GM21526 (cell line): ENCODE results near the gene SCAPER.

Experiments used
- ATAC-seq: cut with Tn5 transposase; IDR thresholded peaks from one replicate; pipeline ENCODE4 v1.9.1; 2021; ENCODE audit warnings: moderate library complexity; ENCODE audit not compliant: unreplicated experiment, low FRiP score

The SCAPER gene, protein sequence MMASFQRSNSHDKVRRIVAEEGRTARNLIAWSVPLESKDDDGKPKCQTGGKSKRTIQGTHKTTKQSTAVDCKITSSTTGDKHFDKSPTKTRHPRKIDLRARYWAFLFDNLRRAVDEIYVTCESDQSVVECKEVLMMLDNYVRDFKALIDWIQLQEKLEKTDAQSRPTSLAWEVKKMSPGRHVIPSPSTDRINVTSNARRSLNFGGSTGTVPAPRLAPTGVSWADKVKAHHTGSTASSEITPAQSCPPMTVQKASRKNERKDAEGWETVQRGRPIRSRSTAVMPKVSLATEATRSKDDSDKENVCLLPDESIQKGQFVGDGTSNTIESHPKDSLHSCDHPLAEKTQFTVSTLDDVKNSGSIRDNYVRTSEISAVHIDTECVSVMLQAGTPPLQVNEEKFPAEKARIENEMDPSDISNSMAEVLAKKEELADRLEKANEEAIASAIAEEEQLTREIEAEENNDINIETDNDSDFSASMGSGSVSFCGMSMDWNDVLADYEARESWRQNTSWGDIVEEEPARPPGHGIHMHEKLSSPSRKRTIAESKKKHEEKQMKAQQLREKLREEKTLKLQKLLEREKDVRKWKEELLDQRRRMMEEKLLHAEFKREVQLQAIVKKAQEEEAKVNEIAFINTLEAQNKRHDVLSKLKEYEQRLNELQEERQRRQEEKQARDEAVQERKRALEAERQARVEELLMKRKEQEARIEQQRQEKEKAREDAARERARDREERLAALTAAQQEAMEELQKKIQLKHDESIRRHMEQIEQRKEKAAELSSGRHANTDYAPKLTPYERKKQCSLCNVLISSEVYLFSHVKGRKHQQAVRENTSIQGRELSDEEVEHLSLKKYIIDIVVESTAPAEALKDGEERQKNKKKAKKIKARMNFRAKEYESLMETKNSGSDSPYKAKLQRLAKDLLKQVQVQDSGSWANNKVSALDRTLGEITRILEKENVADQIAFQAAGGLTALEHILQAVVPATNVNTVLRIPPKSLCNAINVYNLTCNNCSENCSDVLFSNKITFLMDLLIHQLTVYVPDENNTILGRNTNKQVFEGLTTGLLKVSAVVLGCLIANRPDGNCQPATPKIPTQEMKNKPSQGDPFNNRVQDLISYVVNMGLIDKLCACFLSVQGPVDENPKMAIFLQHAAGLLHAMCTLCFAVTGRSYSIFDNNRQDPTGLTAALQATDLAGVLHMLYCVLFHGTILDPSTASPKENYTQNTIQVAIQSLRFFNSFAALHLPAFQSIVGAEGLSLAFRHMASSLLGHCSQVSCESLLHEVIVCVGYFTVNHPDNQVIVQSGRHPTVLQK (N-terminal part only)

GRCh38 chr15:76905013-76905839 is at the start of gene SCAPER:
Gene SCAPER (minus strand): TSS chr15:76905340. CDS start chr15:76883817, 21,523 bp downstream.
- ATAC-seq: peak; percentile 79

DNA sequence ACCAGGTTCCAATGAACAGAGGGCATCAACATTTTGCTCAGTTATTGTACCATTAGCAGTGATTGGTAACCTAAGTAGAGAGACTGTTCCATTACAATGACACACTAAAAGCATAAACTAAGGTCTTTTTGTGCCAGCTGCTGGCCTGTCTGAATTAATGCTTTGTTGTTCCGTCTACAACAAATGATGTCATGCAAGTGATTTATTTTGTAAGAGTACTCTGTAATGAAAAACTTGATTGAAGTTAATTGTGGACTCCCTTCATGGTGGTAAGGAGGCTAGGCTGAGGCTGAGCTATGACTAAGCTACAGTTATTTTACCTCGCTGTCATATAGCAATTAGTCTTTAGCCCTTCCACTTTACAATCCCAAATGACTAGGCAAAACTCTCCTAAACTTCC is 49.6 kb upstream of the SCAPER start:
- no peak for ATAC-seq

- no peak for ATAC-seq
Observed at GRCh38 chr15:76953913-76954312, 48.8 kb upstream of the SCAPER start.

GRCh38 chr15:76951220-76951619 is 46.1 kb upstream of the SCAPER start:
- ATAC-seq: no peak

DNA sequence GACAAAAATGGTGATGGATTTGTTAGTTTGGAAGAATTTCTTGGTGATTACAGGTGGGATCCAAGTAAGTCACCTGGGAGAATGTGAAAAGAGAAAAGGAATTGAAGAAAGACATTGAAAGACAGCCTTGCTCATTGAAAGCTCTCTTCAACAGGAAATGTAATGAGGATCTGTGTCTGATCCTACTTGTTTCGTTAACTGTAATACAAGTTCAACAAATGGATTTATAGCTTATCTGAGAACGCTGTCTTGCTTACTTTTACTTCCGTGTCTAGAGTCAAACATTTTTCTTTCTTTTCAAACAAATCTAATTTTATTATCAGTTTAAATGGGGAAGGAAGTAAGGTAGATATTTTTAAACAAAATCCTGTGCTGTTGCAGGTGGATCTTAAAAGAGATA is 42.3 kb upstream of the SCAPER start:
- ATAC-seq: no peak

DNA sequence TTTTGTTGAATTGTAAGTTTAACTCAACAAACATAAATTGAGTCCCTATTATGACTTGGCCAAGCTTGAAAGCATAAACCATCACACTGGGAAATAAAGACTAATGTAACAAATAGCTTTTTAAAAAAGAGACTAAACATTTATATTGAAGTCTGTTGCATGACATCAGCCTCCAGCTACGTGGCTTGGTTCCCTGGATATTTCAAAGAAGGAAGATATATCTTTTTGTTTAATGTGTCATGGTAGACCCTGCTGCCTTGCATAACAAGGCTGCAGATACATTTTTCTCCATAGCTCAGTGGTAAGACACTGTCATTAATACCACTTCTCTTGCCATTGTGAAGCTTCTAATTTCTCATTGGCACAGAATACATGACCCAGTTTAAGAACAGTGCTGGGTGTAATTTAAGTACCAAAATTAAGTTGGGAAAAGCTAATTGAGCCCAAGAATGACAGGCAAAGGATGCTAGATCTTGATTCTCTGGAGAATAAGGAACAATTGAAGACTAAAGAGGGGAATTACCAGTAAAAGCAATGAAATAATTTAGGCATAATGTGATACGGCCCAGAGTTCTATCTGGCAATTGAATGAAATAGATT is 40.5 kb upstream of the SCAPER start:
- ATAC-seq: no peak

DNA sequence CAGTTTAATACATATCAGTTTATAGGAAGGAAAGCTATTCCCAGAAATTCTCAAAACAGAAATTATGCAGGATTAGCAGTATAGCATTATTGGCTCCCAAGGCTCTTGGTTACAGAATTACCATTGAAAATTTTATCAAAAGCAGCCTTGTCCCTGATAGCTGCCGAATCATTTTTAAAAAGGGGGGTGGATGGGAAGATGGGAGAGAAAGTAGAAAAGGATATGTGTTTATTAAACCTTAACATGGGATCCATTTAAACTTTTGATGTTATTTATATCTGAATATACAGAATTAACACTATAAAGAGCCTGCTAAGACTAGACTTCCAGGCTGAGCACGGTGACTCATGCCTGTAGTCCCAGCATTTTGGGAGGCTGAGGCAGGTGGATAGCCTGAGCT is 37.2 kb upstream of the SCAPER start:
- no peak for ATAC-seq

GRCh38 chr15:76941636-76942035 is 36.5 kb upstream of the SCAPER start:
- ATAC-seq: no peak

GRCh38 chr15:76939715-76940114 is 34.6 kb upstream of the SCAPER start:
- no peak for ATAC-seq

DNA sequence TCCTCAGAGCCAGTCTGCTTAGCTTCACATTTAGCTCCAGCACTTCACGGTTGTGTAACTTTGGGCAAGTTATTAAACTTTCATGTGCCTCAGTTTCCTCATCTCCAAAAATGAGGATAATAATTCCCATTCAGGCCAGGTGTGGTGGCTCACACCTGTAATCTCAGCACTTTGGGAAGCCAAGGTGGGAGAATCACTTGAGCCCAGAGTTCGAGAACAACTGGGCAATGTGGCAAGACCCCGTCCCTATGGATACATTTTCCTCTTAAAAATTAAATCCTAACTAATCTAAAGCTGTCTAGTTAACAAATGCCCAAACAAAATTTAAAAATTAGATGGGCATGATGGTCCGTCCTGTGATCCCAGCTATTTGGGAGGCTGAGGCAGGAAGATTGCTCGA is 33.6 kb upstream of the SCAPER start:
- no peak for ATAC-seq

DNA sequence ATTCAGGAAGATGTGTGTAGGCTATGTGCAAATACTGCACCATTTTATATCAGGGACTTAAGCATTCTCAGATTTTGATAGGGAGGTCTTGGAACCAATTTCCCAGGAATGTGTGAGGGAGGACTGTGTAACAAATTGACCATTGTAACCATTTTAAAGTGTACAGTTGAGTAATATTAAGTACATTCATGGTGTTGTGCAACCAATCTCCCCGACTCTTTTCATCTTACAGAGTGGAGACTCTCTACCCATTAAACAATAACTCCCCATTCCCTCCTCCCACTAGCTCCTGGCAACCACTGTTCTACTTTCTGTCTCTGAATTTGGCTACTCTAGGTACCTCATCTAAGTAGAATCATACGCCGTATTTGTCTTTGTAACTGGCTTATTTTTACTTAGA is 31.5 kb upstream of the SCAPER start:
- no peak for ATAC-seq

GRCh38 chr15:76935620-76936019 is 30.5 kb upstream of the SCAPER start:
- ATAC-seq: no peak

- ATAC-seq: no peak
Observed at GRCh38 chr15:76932135-76932966, 27.2 kb upstream of the SCAPER start.

DNA sequence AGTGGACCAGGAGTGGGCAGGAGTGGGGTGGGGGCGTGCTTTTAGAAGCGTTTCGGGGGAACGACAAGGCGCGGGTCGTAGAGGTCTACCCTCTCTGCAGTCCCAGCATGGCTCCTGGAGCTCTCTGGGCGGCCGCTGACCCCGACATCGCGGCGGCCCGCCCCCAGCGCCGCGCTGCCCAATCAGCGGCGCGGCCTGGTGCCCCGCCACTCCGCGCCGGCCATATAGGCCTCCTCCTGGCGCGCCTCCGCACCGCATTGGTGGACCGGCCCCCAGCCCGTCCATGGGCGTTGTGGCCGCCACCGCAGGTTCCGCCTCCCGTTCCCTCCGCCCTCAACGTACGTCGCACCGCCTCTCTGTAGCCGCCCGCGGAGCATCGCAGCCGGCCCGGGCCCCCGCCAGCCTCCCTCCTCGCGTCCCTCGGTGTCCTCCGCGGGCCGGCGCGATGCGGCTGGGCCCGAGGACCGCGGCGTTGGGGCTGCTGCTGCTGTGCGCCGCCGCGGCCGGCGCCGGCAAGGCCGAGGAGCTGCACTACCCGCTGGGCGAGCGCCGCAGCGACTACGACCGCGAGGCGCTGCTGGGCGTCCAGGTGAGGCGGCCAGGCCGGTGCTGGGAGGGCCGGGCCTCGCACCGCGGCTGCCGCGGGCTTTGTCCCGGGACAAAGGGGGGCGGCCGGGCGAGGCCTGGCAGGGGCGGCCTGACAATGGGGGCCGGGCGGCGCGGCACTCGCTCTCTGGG is 26.4 kb upstream of the SCAPER start, which contains the start of gene RCN2:
Gene RCN2 (plus strand): TSS at position 353 of the 738 bp plus-strand sequence. CDS start 93 bp downstream, at position 446.
- peak; percentile 99 for ATAC-seq

GRCh38 chr15:76930831-76931396 is 25.8 kb upstream of the SCAPER start:
- ATAC-seq: no peak

DNA sequence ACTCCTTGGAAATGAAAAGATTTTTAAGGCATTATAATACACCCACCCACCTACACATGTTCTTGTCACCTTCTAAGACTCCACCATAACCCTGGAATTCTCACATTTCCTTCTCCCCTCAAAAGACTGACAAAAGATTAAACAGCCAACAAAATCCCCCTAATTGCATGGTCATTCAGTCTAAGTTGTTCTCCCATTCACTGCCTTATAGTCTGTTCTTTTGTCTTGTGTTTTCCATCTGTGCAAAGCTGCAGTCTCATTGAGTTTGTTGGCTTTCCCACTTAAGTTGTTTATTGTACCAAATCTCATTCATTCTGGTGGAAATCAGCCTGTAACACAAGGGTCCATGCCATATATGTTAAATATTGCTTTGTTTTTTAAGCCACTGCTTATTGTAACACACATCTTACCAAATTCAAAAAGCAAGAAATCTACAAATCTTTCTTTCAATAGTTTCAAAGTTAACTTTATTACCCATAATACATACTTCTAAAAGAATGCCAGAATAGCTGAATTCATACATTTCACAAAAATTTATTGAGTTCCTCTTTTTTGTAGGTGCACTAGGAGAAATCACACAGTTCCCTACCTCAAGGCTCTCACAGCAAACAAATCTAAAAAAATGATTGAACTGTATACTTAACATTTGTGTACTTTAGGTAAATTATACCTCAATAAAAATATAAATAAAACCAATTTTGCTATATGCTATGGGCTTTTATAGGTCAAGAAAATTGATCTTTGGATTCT is 24.0 kb upstream of the SCAPER start:
- no peak for ATAC-seq

GRCh38 chr15:76928201-76928600 is 23.1 kb upstream of the SCAPER start:
- no peak for ATAC-seq
